Measurements from ENCODE around the gene PNPLA8. TPM values are rescaled to one million over a fixed set of nuclear protein-coding genes. Genes with fewer than 3 reads are reported as not detected.

Gene PNPLA8
- total RNA-seq, 2 experiments from 2014 or later: 21.7 to 22.1 TPM

- POLR2A ChIA-PET: no interaction called here
- Mint-ChIP-seq H3K36me3 (no peaks in the 10 kb centered on the region), H3K9me3 (no peaks in the 10 kb centered on the region), H3K27ac (no peak overlapping the region), H3K27me3 (peaks cover 17% of the 10 kb centered on the region), H3K4me1 (ENCODE audit: low read depth) (no peaks in the 10 kb centered on the region), H3K4me3 (no peak overlapping the region)
- DNase-seq: no peak
- intact Hi-C loops (cut with micrococcal nuclease): no loop called here
- CTCF ChIA-PET: no interaction called here
Observed at GRCh38 chr7:108425714-108426275, 100.1 kb downstream of the PNPLA8 start.

GRCh38 chr7:108424013-108424412 is 101.9 kb downstream of the PNPLA8 start:
- peaks cover 25% of the 10 kb centered on the region for H3K27me3 Mint-ChIP-seq
- intact Hi-C loops (cut with micrococcal nuclease): no loop called here
- H3K4me1 Mint-ChIP-seq (ENCODE audit: low read depth): no peaks in the 10 kb centered on the region
- H3K4me3 Mint-ChIP-seq: no peak overlapping the region
- no peaks in the 10 kb centered on the region for H3K36me3 Mint-ChIP-seq
- POLR2A ChIA-PET: no interaction called here
- CTCF ChIA-PET: no interaction called here
- DNase-seq: no peak
- no peak overlapping the region for H3K27ac Mint-ChIP-seq
- H3K9me3 Mint-ChIP-seq: no peaks in the 10 kb centered on the region

- no peaks in the 10 kb centered on the region for H3K4me1 Mint-ChIP-seq (ENCODE audit: low read depth)
- H3K36me3 Mint-ChIP-seq: no peaks in the 10 kb centered on the region
- intact Hi-C loops (cut with micrococcal nuclease): no loop called here
- no peaks in the 10 kb centered on the region for H3K9me3 Mint-ChIP-seq
- no peak overlapping the region for H3K4me3 Mint-ChIP-seq
- no peak for DNase-seq
- POLR2A ChIA-PET: interaction anchor here (0.6 kb wide), 1 partner anchor 54 kb away, joined by 3 read pairs; no protein-coding TSS in a partner anchor
- CTCF ChIA-PET: no interaction called here
- H3K27me3 Mint-ChIP-seq: peaks cover 28% of the 10 kb centered on the region
- no peak overlapping the region for H3K27ac Mint-ChIP-seq
Observed at GRCh38 chr7:108423089-108423989, 102.6 kb downstream of the PNPLA8 start.

GRCh38 chr7:108421720-108422331 is 104.1 kb downstream of the PNPLA8 start:
- ChIA-PET CTCF (interaction anchor here (0.5 kb wide), 1 partner anchor 434 kb away, joined by 3 read pairs; no protein-coding TSS in a partner anchor), POLR2A (no interaction called here)
- Mint-ChIP-seq H3K9me3 (no peaks in the 10 kb centered on the region), H3K27ac (no peak overlapping the region), H3K4me1 (ENCODE audit: low read depth) (no peaks in the 10 kb centered on the region), H3K27me3 (peaks cover 36% of the 10 kb centered on the region), H3K4me3 (no peak overlapping the region), H3K36me3 (no peaks in the 10 kb centered on the region)
- no peak for DNase-seq
- intact Hi-C loops (cut with micrococcal nuclease): no loop called here

Other genes with a start within 250 kb of the PNPLA8 start
- under 1 TPM in 1 of 2 experiments, not detected in 1; 0.14 TPM for gene NRCAM, start 69.7 kb downstream of the PNPLA8 start, total RNA-seq
- 10 to 100 TPM; 26.5 to 30.4 TPM for gene THAP5, start 43.6 kb upstream of the PNPLA8 start, total RNA-seq
- gene DNAJB9, start 43.7 kb upstream of the PNPLA8 start, total RNA-seq: 10 to 100 TPM; 10.8 to 12.6 TPM